ENCODE measurements around the gene CSF1R.

The CSF1R gene

DNA sequence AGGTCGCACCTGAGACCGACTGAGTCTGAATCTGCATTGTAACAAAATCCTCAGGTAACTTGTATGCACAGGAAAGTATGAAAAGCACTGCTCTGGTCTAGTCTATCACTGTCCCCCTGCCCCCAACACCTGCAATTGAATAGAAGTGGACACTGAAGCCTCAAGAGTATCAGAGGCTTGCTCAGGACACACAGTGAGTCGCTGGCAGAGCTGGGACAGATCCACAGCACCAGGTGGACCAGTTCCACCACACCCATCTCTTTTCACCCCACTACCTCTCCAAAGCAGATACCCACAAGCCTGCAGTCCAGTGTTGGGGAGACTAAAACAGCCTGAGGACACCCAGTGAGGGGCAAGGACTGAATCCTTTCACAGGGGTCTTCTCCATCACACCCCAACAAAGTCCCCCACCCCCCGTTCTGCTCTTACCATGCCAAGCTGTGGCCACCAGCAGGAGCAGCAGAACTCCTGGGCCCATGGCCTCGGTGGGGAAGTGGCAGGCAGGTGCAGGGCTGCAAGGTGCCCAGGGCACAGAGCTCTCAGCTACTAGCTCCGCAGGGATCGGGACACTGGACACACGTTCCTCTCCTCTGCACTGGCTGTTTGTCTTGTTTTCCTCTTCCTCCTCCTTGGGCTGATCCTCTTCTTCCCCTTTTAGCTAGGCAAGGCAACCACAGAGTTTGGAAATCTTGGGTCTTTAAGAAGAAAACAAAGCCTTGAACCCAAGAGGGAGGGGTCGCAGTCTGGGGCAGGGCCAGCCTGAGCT lies at the start of gene CSF1R:
CSF1R (minus strand) TSS at position 605 of the 766 bp plus-strand sequence; CDS start at position 478, 127 bp downstream.
- no peak for DNase-seq

DNA sequence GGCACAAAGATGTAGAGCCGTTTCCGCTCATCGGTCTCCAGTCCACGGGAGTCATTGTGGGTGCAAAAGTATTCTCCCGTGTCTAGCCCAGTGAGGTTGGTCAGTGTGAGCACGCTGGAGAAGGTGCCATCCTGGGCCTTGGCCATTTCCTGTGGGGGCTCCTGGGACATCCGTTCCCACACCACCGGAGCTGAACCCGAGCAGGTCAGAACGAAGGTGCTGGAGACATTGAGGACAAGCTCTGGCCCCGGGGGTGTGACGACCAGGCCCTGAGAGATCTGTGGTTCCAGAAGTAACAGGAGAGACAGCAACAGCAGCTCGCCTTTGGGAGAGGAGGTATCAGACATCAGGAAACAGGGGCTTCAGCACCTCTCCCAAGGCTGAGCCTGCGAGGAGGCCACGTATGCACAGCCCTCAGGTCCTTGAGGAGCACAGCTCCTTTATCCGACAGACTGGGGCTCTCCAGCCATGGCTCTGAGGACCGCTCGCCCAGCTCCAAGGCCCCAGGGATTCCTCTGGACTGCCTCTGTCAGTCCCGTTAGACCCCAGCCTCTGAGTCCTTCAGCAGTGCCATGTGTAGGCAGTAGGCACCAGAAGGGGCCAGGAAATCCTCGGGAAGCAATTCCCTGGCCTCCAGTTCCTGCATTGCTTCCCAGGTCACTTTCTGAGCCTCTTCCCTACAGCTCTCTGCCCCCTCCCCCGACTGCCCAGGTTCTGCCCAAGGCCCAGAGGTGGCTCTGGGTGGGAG lies 49.4 kb upstream of the CSF1R start:
- DNase-seq: no peak

DNA sequence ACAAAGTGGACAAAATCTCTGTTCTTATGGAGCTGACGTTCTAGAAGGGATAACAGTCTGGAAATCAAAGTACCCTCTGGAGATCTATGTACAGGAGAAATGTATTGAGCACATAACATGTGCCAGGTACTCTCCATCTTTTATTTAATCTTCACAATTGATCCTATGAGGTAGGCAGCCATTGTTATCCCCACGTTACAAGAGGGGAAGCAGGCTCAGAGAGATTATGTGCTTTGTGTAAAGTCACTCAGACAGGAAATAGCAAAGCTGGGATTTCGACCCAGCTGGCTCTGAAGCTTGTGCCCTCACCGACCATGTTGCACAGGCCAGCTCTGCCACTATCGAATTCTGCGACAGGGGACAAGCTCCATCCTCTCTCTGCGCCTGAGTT lies 47.8 kb upstream of the CSF1R start:
- DNase-seq: no peak

DNA sequence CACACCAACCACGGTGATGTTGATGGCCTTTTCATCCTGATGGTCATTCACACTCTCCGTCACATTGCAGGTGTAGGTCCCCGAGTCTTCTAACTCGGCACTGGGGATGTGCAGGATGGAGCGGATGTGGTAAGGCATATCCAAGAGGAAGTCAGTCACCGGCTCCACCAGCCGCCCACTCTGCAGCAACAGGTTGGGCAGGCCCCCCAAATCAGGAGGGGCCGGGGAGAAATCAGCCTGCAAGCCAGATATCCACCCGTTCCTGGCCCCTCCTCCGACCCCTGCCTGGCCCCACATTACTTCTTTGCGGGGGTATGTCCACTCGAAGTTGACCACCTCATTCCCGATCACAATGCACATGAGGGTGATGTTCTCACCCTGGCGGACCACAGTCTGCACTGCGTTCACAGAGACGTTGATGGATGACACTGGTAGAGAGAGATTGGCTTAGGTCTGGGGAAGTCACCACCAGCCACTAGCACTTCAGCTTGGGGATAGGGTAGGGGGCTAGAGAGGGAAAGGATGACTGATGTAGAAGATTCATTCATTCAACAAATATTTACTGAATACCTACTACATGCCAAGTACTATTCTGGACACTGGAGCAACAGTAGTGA lies 47.3 kb upstream of the CSF1R start:
- no peak for DNase-seq

DNA sequence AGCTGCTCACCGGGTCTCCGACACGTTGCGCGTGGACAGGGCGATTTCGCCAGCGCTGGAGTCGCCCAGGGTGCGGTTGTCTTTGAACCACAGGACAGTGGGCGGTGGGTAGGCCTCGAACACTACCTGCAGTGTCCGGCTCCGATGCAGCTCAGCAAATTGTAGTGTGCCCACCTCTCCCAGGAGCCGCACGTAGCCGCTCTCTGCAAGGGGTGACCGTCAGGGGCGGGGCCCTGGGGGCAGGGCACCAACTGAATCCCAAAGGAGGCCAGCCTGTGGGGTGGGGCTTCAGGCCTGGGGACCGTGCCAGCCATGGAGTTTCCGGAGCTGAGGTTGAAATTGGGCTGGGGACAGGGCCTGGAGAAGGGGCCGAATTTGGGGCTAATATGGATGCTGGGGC lies 46.4 kb upstream of the CSF1R start:
- DNase-seq: no peak

DNA sequence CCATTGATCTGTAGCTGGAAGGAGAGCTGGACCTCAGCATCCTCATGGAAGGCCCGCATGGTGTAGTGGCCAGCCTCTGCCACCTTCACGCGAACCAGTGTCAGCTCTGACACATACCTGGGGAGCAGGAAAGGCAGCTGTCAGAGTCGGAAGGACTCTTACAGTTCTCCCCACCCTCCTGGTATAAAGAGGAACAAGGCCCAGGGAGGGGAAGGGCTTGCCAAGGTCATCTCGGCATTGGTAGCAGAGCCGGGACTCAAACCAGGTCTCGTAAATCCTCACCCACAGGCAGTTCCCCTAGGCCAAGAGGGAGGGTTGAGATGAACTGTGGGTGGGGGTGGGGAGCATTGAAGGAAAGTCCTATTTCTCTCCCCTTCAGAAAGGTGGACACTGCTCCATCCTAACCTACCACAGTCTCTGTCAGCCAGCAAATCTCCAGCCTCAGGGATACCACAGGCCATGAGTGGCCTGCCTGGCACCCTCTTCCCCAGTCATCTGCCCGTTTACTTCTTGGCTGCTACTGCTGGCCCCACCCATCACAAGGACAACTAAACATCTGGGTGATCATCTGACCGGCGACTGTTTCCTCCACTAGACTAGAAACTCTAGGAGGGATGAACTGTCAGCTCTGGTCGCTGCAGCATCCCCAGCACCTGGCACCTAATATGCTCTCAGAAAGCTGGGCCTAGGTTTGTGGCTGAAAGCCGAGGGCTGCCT lies 45.8 kb upstream of the CSF1R start:
- no peak for DNase-seq

DNA sequence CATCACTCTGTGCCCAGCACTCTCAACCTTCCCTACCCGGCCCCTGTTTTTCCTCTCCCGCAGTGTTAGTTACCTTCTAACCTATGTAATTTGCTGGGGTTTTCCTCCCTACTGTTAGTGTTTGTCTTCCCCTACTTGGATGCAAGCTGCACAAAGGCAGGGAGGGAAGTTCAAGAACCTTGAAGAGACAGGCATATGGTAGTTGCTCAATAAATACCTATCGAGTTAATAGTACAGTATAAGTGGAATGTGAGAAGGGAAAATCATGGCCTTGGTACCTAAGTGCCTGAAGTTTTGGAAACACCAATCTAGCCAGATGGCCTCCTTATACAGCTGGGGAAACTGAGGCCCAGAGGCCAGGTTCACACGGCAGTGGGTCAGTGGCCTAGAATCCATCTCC lies 45.1 kb upstream of the CSF1R start:
- DNase-seq: no peak

DNA sequence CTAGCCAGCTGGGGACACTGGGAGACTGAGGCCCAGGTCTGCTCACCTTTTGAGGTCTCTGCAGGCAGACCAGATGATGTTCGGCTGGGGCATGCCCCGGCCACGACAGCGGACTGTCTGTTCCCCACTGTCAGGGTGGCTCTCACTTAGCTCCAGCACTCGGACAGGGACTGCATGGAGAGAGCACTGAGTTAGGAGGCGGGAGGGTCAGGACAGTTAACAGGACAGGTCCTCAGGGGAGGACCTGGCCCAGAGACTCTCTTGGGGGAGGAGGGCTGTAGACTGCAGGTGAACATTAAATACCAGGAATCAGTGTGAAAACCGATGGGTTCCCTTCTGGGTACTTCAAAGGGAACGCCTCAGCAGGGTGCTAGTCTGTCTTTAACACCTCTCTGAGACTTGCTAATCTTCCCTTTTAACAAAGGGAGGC lies 44.2 kb upstream of the CSF1R start:
- DNase-seq: no peak

DNA sequence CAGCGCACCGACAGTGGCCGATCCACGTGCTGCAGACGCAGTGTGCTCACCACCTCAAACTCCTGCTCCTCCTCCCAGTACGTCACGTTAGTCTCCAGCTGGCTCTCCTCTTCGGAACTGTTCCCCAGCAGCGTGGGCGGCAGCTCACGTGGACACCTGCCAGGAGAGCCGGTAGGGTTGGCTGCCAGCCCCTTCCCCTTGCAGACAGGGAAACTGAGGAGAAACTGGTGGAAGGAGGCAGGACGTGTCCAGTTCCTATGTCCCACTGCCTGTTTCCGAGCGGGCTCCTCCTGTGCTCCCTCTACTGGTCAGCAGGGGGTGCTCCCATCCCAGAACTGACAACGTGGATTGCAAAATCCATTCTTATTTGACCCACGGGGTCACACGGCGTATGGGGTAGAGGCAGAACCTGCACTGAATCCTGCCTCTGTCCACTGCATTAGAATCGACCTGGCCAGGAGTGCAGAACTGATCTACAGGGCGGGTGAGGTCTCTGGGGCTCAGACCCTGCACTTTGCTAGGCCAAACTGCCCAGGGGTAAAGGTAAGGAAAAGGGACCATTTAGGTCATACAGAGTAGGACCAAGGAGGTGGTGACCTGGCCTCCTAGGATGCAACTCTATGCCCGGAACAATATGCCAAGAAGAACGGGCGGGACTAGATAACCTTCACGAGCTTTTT lies 43.6 kb upstream of the CSF1R start:
- DNase-seq: peak; percentile 34

DNA sequence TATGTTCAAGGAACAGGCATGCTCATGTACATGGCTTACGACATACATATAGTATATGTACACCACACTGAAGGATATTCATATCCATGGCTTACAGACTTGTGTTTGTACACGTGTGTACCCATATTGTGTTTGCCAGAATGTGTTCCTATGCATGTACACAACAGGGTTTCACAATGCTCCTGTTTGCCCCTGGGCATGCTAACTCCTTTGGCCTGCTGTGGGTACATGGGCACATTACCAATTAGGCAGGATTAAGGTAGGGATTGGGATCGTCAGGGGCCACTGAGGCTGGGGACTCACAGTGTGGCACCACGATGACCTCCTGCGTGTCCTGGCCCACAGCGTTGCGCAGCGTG lies 43.1 kb upstream of the CSF1R start:
- DNase-seq: no peak

DNA sequence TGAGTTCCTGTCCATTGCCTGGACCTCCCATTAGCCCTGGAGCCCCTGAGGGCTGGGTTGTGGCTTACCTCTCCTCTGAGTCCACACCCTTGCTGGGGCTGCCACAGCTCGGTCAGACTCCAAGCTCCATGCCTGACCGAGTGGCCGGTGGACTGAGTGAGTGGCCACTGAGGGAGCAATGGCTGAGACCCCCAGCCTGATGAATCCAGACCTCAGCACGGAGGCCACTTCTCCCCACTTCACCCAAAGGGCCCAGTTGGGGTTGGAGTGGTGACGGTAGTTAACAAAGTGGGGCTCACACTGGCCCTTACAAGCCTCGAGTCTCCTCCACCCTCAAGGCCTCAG lies 40.5 kb upstream of the CSF1R start:
- no peak for DNase-seq

DNA sequence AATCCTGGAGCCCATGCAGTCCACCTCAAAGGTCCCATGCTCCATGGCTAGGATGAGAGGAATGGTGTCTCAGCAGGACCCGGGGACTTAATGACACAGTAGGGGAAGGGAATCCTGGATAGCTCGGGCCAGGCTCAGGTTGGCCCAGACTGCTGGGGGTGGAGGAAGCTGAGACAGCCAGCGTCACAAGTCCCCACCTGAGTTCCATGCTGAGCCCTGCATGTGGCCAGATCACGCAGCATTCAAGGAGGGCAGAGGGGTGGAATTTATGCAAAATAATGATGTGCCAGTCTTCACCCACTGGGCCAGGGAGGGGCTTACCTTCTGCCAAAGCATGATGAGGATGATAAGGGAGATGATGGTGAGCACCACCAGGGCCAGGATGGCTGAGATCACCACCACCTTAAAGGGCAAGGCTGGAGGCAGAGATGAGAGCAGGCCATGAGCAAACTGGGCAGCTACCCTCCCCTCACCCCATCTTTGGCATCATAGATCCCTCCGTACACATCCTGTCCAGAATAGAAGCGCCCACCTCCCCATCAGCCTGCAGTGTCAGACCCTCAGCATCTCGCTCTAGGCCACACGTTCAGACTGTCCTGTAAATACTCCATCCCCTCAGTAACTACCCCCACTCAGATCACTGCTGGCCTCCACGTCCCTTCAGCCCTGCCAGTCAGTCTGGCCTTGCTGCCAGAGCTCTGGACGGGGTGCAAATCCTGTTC lies 40.0 kb upstream of the CSF1R start:
- DNase-seq: no peak

DNA sequence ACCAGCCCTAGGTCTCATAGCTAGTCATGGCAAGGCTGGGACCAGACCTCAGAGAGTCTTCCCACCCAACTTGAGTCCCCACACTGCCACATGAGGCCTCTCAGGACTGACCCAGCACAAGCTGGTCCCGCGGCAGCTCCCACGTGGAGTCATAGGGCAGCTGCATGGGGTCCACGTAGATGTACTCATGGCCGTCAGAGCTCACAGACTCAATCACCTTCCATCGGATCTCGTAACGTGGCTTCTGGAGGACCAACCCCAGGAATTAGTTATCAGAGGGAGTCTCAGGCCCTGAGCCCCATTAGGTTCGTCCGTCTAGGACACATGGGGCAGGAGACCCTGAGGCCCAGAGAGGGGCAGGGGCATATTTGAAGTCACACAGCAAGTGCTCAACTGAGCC lies 39.0 kb upstream of the CSF1R start:
- DNase-seq: no peak

DNA sequence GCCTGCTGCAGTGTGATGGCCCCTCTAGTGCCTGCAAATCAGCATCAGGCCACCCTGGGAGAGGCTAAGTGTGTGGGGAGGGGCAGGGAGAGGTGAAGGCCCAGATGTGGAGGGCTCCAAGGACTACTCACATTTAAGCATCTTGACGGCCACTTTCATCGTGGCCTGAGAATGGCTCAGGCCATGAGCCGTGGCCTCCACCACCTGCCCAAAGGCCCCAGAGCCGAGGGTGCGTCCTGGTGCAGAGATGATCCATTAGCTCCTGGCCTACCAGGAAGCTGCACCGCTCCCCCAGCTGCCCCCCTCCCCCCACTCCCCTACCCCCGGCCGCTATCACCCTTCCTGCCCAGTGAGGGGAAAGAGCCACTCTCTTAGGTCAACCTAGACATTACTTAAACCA lies 38.2 kb upstream of the CSF1R start:
- no peak for DNase-seq

DNA sequence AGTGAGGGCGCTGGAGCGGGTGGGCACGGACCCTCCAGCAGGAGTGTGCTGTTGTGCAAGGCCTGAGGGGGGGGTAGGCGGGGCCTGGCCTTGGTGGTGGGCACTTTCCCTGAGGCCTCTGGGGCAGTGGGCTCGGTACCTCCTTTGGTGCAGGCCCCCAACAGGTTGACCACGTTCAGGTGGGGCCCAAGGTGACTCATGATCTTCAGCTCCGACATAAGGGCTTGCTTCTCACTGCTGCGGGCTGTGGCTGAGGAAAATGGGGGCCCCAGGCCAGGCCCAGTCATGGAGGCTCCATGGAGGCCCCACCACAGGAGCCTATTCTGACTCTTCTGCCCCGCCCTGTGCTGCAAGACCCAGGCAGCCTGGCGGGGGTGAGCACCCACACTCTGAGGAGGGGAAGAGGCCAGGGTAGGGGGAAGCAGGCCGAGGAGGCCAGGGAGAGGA lies 37.8 kb upstream of the CSF1R start:
- DNase-seq: no peak

DNA sequence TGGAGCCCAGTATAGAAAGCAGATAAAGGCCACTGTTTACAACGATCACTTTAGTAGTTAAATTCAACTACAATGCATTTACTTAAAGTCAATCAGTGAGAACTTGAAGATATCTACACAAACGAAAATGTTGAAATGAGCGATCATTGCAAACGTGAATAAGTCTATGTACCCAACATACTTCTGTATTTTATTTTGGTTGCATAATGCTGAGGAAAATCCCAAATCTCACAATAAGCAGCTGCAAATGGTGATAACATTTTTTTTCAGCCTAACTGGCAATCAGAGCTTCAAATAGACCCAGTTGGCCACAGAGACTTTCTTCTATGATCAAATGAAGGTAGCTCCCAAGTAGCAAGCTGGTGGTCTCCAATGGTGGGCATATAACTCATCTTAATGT lies 37.2 kb upstream of the CSF1R start:
- no peak for DNase-seq

DNA sequence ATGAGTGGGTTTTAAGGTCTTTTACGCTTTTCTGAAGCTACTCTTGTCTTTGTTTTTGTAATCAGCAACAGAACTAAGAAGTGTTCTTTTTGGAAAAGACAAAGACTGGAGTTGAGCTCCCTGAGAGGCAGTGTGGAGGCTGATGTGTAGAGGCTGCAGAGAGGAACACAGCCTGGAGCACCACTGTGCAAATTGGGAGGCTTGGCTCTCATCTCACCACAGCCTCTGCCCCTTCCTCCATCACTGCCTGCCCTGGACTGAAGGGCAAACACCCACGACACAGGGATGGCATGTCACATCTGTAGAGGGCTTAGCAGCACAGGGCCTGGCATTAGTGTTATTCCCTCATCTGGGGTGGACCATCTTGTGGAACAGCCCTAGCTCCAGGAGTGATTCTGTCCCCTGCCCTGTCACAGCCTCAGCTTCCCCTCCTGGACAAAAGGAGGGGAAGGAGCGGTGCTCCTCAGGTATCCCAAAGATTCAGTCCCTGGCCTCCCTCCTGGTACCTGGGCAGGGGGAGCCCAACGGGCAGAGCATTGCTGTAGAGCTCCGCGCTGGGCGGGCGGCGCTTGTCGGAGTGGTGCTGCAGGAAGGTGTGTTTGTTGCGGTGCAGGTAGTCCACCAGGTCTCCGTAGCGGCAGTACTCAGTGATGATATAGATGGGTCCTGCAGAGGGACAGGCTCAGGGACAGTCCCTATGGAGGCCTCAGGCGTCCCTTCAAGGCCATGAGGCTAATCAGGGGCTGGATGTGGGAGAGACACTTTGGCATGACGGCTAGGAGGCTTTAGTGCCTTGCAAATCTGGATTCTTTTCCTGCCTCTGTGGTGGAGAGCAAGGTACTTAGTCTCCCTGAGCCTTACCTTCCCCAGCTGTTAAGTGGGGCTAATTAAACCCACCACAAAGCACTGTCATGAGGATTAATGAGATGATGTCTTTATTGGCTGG lies 36.5 kb upstream of the CSF1R start:
- DNase-seq: no peak

DNA sequence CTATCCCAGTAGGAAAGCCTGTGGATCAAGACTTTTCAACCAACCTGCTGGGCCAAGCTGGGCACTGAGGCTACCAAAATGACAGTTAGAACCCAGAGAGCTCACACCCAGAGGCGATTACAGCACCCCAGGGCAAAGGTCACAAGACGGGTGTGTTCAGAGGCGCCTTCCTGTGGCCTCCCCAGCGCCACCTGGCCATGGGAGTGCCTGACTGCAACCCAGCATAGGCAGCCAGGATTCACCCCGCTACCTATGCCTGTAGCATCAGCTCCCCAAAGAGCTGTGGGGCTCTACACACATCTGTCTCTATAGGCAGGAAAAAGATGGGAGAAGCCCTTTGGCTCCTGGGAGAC lies 35.8 kb upstream of the CSF1R start:
- DNase-seq: no peak

DNA sequence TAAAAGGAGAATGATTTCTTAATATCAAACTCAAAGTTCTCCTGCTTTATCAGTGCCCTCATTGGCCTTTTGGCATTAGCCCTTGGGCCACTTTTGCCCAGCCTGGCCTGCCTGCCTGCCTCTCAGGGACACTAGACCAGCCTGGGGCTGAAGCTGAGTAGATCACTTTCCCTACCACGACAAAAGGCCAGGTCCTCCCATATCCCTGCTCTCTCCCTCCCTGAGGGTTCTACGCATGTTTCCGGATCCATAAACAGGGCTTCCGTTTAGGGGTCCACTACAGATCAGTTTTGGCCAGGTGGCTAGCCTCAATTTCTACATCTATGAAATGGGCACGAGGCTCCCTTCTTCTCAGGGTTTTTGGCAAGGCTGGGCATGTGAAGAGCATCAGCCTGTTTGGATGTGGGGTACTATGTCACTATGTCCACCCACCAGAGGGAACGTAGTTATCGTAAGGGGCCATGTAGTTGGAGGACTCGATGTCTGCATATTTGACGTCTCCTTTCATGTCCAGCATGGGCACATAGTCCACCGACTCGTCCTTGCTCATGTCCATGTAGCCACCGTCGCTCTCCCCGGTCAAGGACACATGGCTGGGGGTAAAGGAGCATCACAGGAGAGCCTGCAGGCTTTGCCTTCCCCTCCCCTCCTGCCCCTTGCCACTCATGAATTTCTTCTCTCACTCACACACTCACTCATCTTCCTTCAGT lies 35.2 kb upstream of the CSF1R start:
- no peak for DNase-seq
